Activated T-helper 1 cell treated with Interleukin-2 at 50 U/mL for 16 hours (primary cell): ENCODE measurements around the gene PPP2R5B.
A peak's percentile ranks its signal among the peaks of the same experiment; 100 is the strongest.

ENCODE experiments used
- DNase-seq: peaks from one replicate; pipeline ENCODE4 v3.0.0-alpha.2; 2020; ENCODE audit warnings: low read depth

PPP2R5B gene

GRCh38 chr11:64923944-64924909 lies at the start of gene PPP2R5B:
Gene PPP2R5B, plus strand, starts transcription at chr11:64924689. Its CDS starts 1,046 bp downstream, at chr11:64925735.
- DNase-seq, result peak; percentile 86

GRCh38 chr11:64875369-64876228 lies 48.9 kb upstream of the PPP2R5B start:
- no peak for DNase-seq

DNA sequence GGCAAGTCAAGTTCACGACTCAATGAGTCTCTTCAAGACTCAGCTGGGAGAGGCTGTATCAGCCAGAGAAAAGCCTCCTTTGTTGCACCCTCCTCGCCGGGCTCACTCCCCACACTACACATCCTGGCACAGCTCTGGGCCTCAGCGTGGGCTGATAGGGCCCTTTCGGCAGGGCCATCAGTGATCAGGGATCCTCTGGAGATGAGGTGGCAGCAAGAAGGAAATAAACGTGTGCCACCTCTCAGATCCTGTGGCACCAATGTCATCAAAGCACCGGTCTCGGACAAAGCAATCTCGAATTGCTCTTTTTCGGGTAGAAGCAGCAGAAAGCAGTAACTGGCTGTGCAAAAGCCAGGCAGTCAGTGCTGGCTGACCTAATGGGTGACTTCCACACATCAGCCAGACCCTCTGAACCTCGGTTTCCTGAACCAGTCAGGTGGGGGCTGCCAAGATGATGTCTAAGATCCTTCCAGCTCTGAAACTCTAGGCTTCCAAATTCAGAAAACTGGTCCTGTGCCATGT lies 48.2 kb upstream of the PPP2R5B start:
- no peak for DNase-seq

DNA sequence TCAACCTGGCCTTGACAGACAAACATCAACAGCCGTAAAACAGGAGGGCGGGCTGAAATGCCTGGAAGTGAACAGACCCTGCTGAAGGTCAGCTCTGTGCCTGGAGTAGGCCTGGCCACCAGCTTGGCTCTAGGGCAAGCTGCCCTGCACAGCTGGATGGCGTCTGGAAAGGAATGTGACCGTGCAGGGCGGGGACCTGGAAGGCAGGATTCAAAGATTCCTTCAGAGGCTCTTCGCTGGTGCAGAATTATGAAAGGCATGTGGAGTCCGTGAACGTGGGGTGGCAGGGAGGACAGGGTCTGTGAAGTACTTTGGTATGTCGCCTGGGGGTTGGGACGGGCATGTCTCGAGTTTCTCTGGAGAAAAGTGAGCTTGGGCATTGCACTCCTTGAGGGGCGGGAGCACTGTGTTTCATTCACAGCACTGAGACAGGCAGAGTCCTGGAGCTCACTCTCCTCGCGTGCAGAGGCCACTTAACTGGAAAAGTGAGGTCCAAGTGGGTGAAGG lies 47.6 kb upstream of the PPP2R5B start:
- no peak for DNase-seq

GRCh38 chr11:64877390-64878222 lies 46.9 kb upstream of the PPP2R5B start:
- no peak for DNase-seq

GRCh38 chr11:64878223-64878493 lies 46.3 kb upstream of the PPP2R5B start:
- no peak for DNase-seq

GRCh38 chr11:64878494-64879243 lies 45.8 kb upstream of the PPP2R5B start, which contains the start of gene EHD1:
Gene EHD1, minus strand, starts transcription at chr11:64878621. Its CDS starts 157 bp downstream, at chr11:64878464.
- peak; percentile 100 for DNase-seq

- no peak for DNase-seq
Observed at GRCh38 chr11:64879244-64879900, 45.1 kb upstream of the PPP2R5B start.

GRCh38 chr11:64880240-64881001 lies 44.1 kb upstream of the PPP2R5B start:
- DNase-seq, result no peak

DNA sequence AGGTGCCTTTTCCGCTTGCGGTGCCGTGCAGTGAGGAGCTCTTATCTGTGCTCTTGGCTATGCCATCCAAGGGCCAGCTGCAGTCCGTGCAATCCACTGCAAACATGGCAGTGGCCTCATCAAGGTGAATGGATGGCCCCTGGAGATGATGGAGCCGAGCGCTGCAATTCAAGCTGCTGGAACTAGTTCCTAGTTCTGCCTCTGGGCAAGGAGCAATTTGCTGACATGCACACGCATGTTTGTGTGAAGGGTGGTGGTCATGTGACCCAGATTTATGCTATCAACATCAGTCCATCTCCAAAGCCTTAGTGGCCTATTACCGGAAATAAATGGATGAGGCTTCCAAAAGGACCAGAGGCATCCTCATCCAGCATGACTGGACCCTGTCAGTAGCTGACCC lies 43.0 kb upstream of the PPP2R5B start:
- no peak for DNase-seq

DNA sequence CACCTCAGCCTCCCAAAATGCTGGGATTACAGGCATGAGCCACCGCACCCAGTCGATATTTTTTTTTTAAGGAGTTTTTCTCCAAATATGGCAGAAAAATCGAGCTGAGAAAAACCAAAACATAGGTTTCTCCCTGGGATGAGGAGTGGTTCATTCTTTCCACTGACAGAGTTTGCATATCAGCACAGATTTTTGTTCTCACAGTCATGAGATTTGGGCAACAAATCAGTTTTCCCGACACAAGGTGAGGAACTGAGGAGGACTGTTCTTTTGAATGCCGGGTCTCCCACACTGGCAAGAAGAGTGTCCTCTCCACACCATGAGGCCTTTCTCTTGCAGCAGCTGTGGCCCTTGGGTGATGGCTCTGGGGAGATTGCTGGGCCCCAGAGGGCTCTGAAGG lies 42.2 kb upstream of the PPP2R5B start:
- DNase-seq, result no peak

- no peak for DNase-seq
Observed at GRCh38 chr11:64883575-64883974, 40.9 kb upstream of the PPP2R5B start.

- no peak for DNase-seq
Observed at GRCh38 chr11:64884019-64884418, 40.5 kb upstream of the PPP2R5B start.

- no peak for DNase-seq
Observed at GRCh38 chr11:64885367-64886286, 38.9 kb upstream of the PPP2R5B start.

- no peak for DNase-seq
Observed at GRCh38 chr11:64887234-64887756, 37.2 kb upstream of the PPP2R5B start.

- DNase-seq, result peak; percentile 79
Observed at GRCh38 chr11:64887757-64888405, 36.6 kb upstream of the PPP2R5B start.

DNA sequence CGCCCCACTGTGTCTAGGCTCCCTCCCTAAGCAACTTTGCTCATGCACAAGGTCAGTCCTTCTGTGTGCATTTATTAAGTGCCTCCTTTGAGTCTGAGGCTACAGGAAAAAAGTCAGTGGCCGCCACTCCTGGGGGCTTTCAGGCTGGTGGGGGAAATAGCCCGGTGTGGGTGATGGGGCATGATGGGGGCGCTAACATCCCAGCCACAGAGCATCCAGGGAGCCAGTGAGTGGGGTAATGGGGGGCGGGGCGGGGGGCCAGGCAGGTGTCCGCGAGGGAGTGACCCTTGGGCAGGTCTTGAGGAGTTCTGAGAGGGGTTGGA lies 36.1 kb upstream of the PPP2R5B start:
- no peak for DNase-seq
